Epithelial cell of proximal tubule (primary cell): ENCODE data around the gene CCDC71L. TPM values are rescaled to one million over a fixed set of nuclear protein-coding genes. Genes with fewer than 3 reads are reported as not detected.

Experiments used
- DNase-seq: peaks from one replicate; pipeline ENCODE4 v3.0.0-alpha.2; 2011; ENCODE audit warnings: low read depth
- H3K4me3 ChIP-seq: 2 replicates; pipeline ENCODE4 v1.5.1; 2011; ENCODE audit warnings: low read depth, mild to moderate bottlenecking, low read length
- CTCF ChIP-seq: conservative IDR thresholded peaks from 2 replicates; pipeline ENCODE4 v1.5.1; 2012; ENCODE audit warnings: low read depth, mild to moderate bottlenecking, low read length
- total RNA-seq: library from RNA; depleted of rRNA; stranded (reverse); fragments of >200 nt; gene quantifications from 2 replicates; pipeline ENCODE4 v1.2.3, GENCODE V29; 2015

Gene CCDC71L
- total RNA-seq, 1 donor from 2014 or later = 35.3 TPM

- no peak for TF ChIP-seq CTCF
- no peak overlapping the region for H3K4me3 ChIP-seq
- no peak for DNase-seq
Measured at GRCh38 chr7:106610996-106611886, 49.7 kb downstream of the CCDC71L start.

GRCh38 chr7:106609416-106609815 lies 51.5 kb downstream of the CCDC71L start:
- TF ChIP-seq CTCF = no peak
- DNase-seq = no peak
- H3K4me3 ChIP-seq = no peak overlapping the region

- no peak for TF ChIP-seq CTCF
- H3K4me3 ChIP-seq = no peak overlapping the region
- no peak for DNase-seq
Measured at GRCh38 chr7:106608661-106609060, 52.3 kb downstream of the CCDC71L start.

Other genes with a start within 250 kb of the CCDC71L start
- gene PIK3CG, start 204.1 kb upstream of the CCDC71L start, total RNA-seq = 0.23 and 0.36 TPM in 2 replicates